ENCODE data around the gene C5orf15.

DNA sequence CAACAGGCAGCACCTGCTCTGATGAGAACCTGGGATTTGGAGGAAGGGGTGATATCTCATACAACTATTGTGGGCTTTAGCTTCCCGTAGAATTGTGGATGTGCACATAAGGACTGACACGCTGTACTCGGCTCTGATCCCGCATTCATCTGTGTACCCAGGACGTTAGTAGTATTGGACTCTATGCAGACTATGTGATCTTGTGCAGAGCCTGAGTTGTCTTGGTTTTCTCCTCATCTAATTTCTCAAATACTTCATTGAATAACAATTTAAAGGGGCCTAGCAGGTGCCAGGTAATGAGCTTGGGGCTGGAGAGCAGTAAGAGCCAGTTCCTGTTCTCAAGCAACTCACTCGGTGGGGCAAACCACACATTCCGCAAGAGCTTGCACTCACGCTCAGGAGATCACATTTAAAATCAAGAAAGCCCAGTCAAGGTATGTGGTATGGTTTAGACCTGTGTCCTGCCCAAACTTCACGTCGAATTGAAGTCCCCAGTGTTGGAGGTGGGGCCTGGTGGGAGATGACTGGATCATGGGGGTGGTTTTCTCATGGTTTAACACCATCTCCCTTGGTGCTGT, 14.8 kb downstream of the C5orf15 start:
- TF ChIP-seq, protein P1, sequence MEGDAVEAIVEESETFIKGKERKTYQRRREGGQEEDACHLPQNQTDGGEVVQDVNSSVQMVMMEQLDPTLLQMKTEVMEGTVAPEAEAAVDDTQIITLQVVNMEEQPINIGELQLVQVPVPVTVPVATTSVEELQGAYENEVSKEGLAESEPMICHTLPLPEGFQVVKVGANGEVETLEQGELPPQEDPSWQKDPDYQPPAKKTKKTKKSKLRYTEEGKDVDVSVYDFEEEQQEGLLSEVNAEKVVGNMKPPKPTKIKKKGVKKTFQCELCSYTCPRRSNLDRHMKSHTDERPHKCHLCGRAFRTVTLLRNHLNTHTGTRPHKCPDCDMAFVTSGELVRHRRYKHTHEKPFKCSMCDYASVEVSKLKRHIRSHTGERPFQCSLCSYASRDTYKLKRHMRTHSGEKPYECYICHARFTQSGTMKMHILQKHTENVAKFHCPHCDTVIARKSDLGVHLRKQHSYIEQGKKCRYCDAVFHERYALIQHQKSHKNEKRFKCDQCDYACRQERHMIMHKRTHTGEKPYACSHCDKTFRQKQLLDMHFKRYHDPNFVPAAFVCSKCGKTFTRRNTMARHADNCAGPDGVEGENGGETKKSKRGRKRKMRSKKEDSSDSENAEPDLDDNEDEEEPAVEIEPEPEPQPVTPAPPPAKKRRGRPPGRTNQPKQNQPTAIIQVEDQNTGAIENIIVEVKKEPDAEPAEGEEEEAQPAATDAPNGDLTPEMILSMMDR (conservative IDR thresholded peaks at IDR 0.05) = no peak
- TF ChIP-seq ZFX (IDR thresholded peaks at IDR 0.05) = no peak
